ENCODE measurements around the gene SLC37A4.
A peak's percentile ranks its signal among the peaks of the same experiment; 100 is the strongest.
"Not testable (repeated sequence)": the region's sequence is repeated elsewhere in the genome, so short reads cannot be mapped to it uniquely, and the experiment has no call there.

The SLC37A4 gene

DNA sequence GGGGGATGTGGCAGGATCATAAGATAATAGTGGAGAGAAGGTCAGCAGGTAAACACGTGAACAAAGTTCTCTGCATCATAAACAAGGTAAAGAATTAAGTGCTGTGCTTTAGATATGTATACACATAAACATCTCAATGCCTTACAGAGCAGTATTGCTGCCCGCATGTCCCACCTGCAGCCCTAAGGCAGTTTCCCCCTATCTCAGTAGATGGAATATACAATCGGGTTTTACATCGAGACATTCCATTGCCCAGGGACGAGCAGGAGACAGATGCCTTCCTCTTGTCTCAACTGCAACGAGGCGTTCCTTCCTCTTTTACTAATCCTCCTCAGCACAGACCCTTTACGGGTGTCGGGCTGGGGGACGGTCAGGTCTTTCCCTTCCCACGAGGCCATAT, 8.8 kb upstream of the SLC37A4 start:
- H3K9ac ChIP-seq (ENCODE audit: low read depth, low read length); H3K36me3 ChIP-seq (ENCODE audit: insufficient read depth, low read length); H3K4me3 ChIP-seq (ENCODE audit: low read length); H3K4me1 ChIP-seq (ENCODE audit: insufficient read depth, low read length); H3K9me3 ChIP-seq (ENCODE audit: insufficient read depth, low read depth, low read length); H3K27me3 ChIP-seq (ENCODE audit: insufficient read depth, low read length); H3K27ac ChIP-seq (ENCODE audit: low read depth, low read length): not testable (repeated sequence)
- WGBS = 65% methylated on average over 6 of the region's 11 CpGs

DNA sequence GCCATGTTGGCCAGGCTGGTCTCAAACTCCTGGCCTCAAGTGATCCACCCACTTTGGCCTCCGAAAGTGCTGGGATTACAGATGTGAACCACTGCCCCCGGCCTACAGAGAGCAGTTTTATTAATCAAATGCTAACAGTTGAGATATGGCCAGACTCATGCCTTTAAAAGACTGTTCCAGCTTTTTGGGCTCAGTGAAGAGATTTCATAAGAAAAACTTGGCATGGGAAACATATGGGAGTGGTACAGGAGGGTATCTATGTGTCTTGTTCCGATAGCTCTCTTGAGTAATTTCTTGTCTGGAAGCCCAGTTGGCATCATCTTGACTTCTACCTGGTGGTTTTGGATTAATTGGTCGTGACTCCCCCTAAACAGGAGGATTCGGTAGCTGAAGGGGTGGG, 8.2 kb upstream of the SLC37A4 start:
- Histone ChIP-seq H3K27ac (ENCODE audit: low read depth, low read length) (no peak overlapping the region), H3K36me3 (ENCODE audit: insufficient read depth, low read length) (no peaks in the 10 kb centered on the region), H3K4me3 (ENCODE audit: low read length) (no peak overlapping the region), H3K9ac (ENCODE audit: low read depth, low read length) (no peak overlapping the region), H3K4me1 (ENCODE audit: insufficient read depth, low read length) (peaks cover 4% of the 10 kb centered on the region), H3K27me3 (ENCODE audit: insufficient read depth, low read length) (no peaks in the 10 kb centered on the region), H3K9me3 (ENCODE audit: insufficient read depth, low read depth, low read length) (no peaks in the 10 kb centered on the region)
- WGBS = 94% methylated on average over 5 of the region's 5 CpGs

DNA sequence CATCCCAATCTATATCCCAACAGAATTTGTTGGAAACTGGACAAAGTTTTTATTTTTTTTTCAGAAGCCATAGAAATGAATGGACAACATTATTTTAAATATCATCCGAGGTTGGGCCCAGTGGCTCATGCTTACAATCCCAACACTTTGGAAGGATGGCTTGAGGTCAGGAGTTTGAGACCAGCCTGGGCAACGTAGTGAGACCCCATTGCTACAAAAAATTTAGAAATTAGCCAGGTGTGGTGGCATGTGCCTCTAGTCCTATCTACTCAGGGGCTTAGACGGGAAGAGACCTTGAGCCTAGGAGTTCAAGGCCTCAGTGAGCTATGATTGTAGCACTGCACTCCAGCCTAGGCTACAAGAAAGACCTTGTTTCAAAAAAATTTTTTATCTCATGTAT, 4.1 kb upstream of the SLC37A4 start:
- no peaks in the 10 kb centered on the region for H3K9me3 ChIP-seq (ENCODE audit: insufficient read depth, low read depth, low read length)
- no peaks in the 10 kb centered on the region for H3K27me3 ChIP-seq (ENCODE audit: insufficient read depth, low read length)
- WGBS = 91% methylated on average over 3 of the region's 3 CpGs
- no peak overlapping the region for H3K4me3 ChIP-seq (ENCODE audit: low read length)
- no peak overlapping the region for H3K27ac ChIP-seq (ENCODE audit: low read depth, low read length)
- no peak overlapping the region for H3K9ac ChIP-seq (ENCODE audit: low read depth, low read length)
- H3K36me3 ChIP-seq (ENCODE audit: insufficient read depth, low read length) = no peaks in the 10 kb centered on the region
- peaks cover 2% of the 10 kb centered on the region for H3K4me1 ChIP-seq (ENCODE audit: insufficient read depth, low read length)

DNA sequence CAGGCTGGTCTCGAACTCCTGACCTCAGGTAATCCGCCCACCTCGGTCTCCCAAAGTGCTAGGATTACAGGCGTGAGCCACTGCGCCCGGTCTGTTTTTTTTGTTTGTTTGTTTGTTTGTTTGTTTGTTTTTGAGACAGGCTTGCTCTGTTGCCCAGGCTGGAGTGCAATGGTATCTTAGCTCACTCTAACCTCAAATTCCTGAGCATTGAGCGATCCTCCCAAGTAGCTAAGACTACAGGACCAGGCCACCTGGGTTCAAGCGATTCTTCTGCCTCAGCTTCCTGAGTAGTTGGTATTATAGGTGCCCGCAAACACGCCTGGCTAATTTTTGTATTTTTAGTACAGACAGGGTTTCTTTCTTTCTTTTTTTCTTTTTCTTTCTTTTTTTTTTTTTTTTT, 2.7 kb upstream of the SLC37A4 start:
- H3K4me1 ChIP-seq (ENCODE audit: insufficient read depth, low read length) = peaks cover 12% of the 10 kb centered on the region
- H3K27ac ChIP-seq (ENCODE audit: low read depth, low read length); H3K9ac ChIP-seq (ENCODE audit: low read depth, low read length); H3K4me3 ChIP-seq (ENCODE audit: low read length); H3K27me3 ChIP-seq (ENCODE audit: insufficient read depth, low read length); H3K9me3 ChIP-seq (ENCODE audit: insufficient read depth, low read depth, low read length); H3K36me3 ChIP-seq (ENCODE audit: insufficient read depth, low read length): not testable (repeated sequence)
- WGBS = 89% methylated on average over 8 of the region's 10 CpGs

GRCh38 chr11:119031912-119032280, 1.2 kb upstream of the SLC37A4 start:
- Histone ChIP-seq H3K4me1 (ENCODE audit: insufficient read depth, low read length) (peaks cover 12% of the 10 kb centered on the region), H3K9ac (ENCODE audit: low read depth, low read length) (no peak overlapping the region), H3K4me3 (ENCODE audit: low read length) (no peak overlapping the region), H3K36me3 (ENCODE audit: insufficient read depth, low read length) (peaks cover 21% of the 10 kb centered on the region), H3K9me3 (ENCODE audit: insufficient read depth, low read depth, low read length) (no peaks in the 10 kb centered on the region), H3K27me3 (ENCODE audit: insufficient read depth, low read length) (no peaks in the 10 kb centered on the region), H3K27ac (ENCODE audit: low read depth, low read length) (no peak overlapping the region)
- WGBS = 93% methylated on average over 8 of the region's 9 CpGs

- Histone ChIP-seq H3K9me3 (ENCODE audit: insufficient read depth, low read depth, low read length) (no peaks in the 10 kb centered on the region), H3K4me3 (ENCODE audit: low read length) (peak overlapping the region; percentile 87), H3K27ac (ENCODE audit: low read depth, low read length) (peak overlapping the region; percentile 66; the same call in 1 of the 2 replicates), H3K36me3 (ENCODE audit: insufficient read depth, low read length) (peaks cover 40% of the 10 kb centered on the region), H3K27me3 (ENCODE audit: insufficient read depth, low read length) (no peaks in the 10 kb centered on the region), H3K4me1 (ENCODE audit: insufficient read depth, low read length) (peaks cover 12% of the 10 kb centered on the region), H3K9ac (ENCODE audit: low read depth, low read length) (peak overlapping the region; percentile 86)
- 2% methylated on average over 13 of the region's 13 CpGs for WGBS
Observed at GRCh38 chr11:119030029-119030328, 698 bp downstream of the SLC37A4 start.

DNA sequence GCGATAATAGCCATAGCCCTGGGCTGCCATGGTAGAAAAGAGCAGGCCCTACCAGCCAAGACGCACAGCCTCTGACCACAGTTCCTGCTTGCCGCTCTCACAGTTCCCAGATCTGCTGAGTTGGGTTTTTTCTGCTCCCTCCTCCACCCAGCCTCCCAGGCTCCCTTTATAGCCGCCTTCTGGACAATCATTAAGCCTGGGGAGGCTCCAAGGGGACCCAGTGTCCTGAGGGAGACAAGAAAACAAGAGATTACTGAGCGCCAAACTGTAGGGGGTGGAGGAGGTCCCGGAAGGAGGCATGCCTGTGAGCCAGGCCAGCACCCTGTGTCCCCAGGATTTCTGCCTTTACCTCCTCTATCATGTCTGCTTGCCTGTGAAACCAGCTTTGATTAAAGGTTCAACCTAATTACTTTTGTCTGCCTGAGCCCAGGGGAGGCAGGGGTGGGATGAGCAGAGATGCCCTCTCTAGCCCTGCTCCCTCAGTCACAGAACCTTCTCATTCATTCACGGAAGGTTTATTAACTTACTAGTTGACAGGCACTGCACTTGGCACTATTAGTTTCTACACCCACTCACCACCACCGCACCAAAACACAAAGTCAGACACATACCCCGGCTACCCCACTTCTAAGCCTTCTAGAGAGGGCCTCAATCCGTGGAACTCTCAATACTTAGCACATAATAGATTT, 1.2 kb downstream of the SLC37A4 start:
- H3K27me3 ChIP-seq (ENCODE audit: insufficient read depth, low read length) = no peaks in the 10 kb centered on the region
- no peak overlapping the region for H3K27ac ChIP-seq (ENCODE audit: low read depth, low read length)
- peak overlapping the region; percentile 87 for H3K4me3 ChIP-seq (ENCODE audit: low read length)
- peak overlapping the region; percentile 86 for H3K9ac ChIP-seq (ENCODE audit: low read depth, low read length)
- H3K9me3 ChIP-seq (ENCODE audit: insufficient read depth, low read depth, low read length) = no peaks in the 10 kb centered on the region
- WGBS = 44% methylated on average over 10 of the region's 10 CpGs
- peaks cover 12% of the 10 kb centered on the region for H3K4me1 ChIP-seq (ENCODE audit: insufficient read depth, low read length)
- H3K36me3 ChIP-seq (ENCODE audit: insufficient read depth, low read length) = peaks cover 45% of the 10 kb centered on the region

GRCh38 chr11:119029069-119029339, 1.7 kb downstream of the SLC37A4 start:
- Histone ChIP-seq H3K9ac (ENCODE audit: low read depth, low read length) (peak overlapping the region; percentile 86; the same call in 1 of the 2 replicates), H3K4me3 (ENCODE audit: low read length) (peak overlapping the region; percentile 87), H3K27me3 (ENCODE audit: insufficient read depth, low read length) (no peaks in the 10 kb centered on the region), H3K9me3 (ENCODE audit: insufficient read depth, low read depth, low read length) (no peaks in the 10 kb centered on the region), H3K4me1 (ENCODE audit: insufficient read depth, low read length) (peaks cover 12% of the 10 kb centered on the region), H3K27ac (ENCODE audit: low read depth, low read length) (no peak overlapping the region), H3K36me3 (ENCODE audit: insufficient read depth, low read length) (peaks cover 50% of the 10 kb centered on the region)
- 82% methylated on average over 1 of the region's 1 CpG for WGBS

GRCh38 chr11:119028346-119029068, 2.2 kb downstream of the SLC37A4 start:
- WGBS = 80% methylated on average over 9 of the region's 9 CpGs

GRCh38 chr11:119027561-119028345, 2.9 kb downstream of the SLC37A4 start:
- Histone ChIP-seq H3K4me1 (ENCODE audit: insufficient read depth, low read length) (peaks cover 12% of the 10 kb centered on the region), H3K4me3 (ENCODE audit: low read length) (no peak overlapping the region), H3K9me3 (ENCODE audit: insufficient read depth, low read depth, low read length) (no peaks in the 10 kb centered on the region), H3K36me3 (ENCODE audit: insufficient read depth, low read length) (peaks cover 63% of the 10 kb centered on the region), H3K27ac (ENCODE audit: low read depth, low read length) (no peak overlapping the region), H3K9ac (ENCODE audit: low read depth, low read length) (no peak overlapping the region), H3K27me3 (ENCODE audit: insufficient read depth, low read length) (no peaks in the 10 kb centered on the region)
- WGBS = 90% methylated on average over 8 of the region's 9 CpGs

More at GRCh38 chr11:119028346-119029068, 2.2 kb downstream of the SLC37A4 start:
- Histone ChIP-seq H3K27ac (ENCODE audit: low read depth, low read length) (no peak overlapping the region), H3K4me1 (ENCODE audit: insufficient read depth, low read length) (peaks cover 12% of the 10 kb centered on the region), H3K27me3 (ENCODE audit: insufficient read depth, low read length) (no peaks in the 10 kb centered on the region), H3K36me3 (ENCODE audit: insufficient read depth, low read length) (peaks cover 55% of the 10 kb centered on the region), H3K4me3 (ENCODE audit: low read length) (peak overlapping the region; percentile 87), H3K9ac (ENCODE audit: low read depth, low read length) (0 out of 2 replicates have a peak overlapping the region, but pooled peaks have one; percentile 86), H3K9me3 (ENCODE audit: insufficient read depth, low read depth, low read length) (no peaks in the 10 kb centered on the region)

GRCh38 chr11:119026970-119027369, 3.7 kb downstream of the SLC37A4 start:
- H3K4me1 ChIP-seq (ENCODE audit: insufficient read depth, low read length) = peaks cover 12% of the 10 kb centered on the region
- H3K9me3 ChIP-seq (ENCODE audit: insufficient read depth, low read depth, low read length) = no peaks in the 10 kb centered on the region
- no peak overlapping the region for H3K9ac ChIP-seq (ENCODE audit: low read depth, low read length)
- WGBS = 95% methylated on average over 2 of the region's 2 CpGs
- no peaks in the 10 kb centered on the region for H3K27me3 ChIP-seq (ENCODE audit: insufficient read depth, low read length)
- no peak overlapping the region for H3K27ac ChIP-seq (ENCODE audit: low read depth, low read length)
- peaks cover 70% of the 10 kb centered on the region for H3K36me3 ChIP-seq (ENCODE audit: insufficient read depth, low read length)
- H3K4me3 ChIP-seq (ENCODE audit: low read length) = no peak overlapping the region
